Activated T-cell treated with anti-CD3 and anti-CD28 coated beads, Interleukin-2, amount 50 U/mL, for 72 hours (primary cell): ENCODE results near the gene RPS21. TPM values are rescaled to one million over a fixed set of nuclear protein-coding genes. Genes with fewer than 3 reads are reported as not detected.
"Not testable (repeated sequence)": the region's sequence is repeated elsewhere in the genome, so short reads cannot be mapped to it uniquely, and the experiment has no call there.

Source experiments
- ATAC-seq, 2 donors: fragments of 150-1000 bp; cut with Tn5 transposase; replicated peaks in 1 of 2; 2 replicates each; pipeline ENCODE4 v1.10.0; 2021; ENCODE audit warnings: moderate library complexity in 2 of 2, mild to moderate bottlenecking in 1 of 2
- DNase-seq, 2 donors: peaks; one replicate each; pipeline ENCODE4 v3.0.0; 2021 to 2022; ENCODE audit warnings: mixed read lengths in 1 of 2
- H3K27ac Mint-ChIP-seq: one replicate; pipeline ENCODE4 v1.8.0; 2022; ENCODE audit warnings: mild to moderate bottlenecking, moderate library complexity, mixed read lengths
- H3K27me3 Mint-ChIP-seq: one replicate; pipeline ENCODE4 v1.8.0; 2022; ENCODE audit warnings: low read depth, mixed read lengths
- H3K36me3 Mint-ChIP-seq, 2 donors: one replicate each; pipeline ENCODE4 v1.8.0; 2022; ENCODE audit warnings: mixed read lengths in 2 of 2, mild to moderate bottlenecking in 1 of 2; ENCODE audit not compliant: insufficient read depth in 2 of 2
- H3K4me1 Mint-ChIP-seq: one replicate; pipeline ENCODE4 v1.8.0; 2022; ENCODE audit warnings: low read depth, mixed read lengths
- H3K4me3 Mint-ChIP-seq, 2 donors: one replicate each; pipeline ENCODE4 v1.8.0; 2022; ENCODE audit warnings: mild to moderate bottlenecking in 2 of 2, mixed read lengths in 2 of 2, moderate library complexity in 2 of 2
- H3K9me3 Mint-ChIP-seq, 2 donors: one replicate each; pipeline ENCODE4 v1.8.0; 2022; ENCODE audit warnings: mixed read lengths in 2 of 2
- total RNA-seq, 2 donors: library from RNA; stranded (reverse); gene quantifications; one replicate each; pipeline ENCODE4 v1.2.3, GENCODE V29; 2022

Gene RPS21
- total RNA-seq, 2 donors from 2014 or later = 2,573 to 2,599 TPM

- Mint-ChIP-seq H3K36me3 (no peaks in the 10 kb centered on the region), H3K9me3 (no peaks in the 10 kb centered on the region), H3K4me3 (no peak overlapping the region), H3K27ac (no peak overlapping the region), H3K27me3 (peaks cover 7% of the 10 kb centered on the region), H3K4me1 (peaks cover 9% of the 10 kb centered on the region)
- no peak for DNase-seq
- ATAC-seq = no peak
Observed at GRCh38 chr20:62370807-62371587, 15.9 kb upstream of the RPS21 start.

- H3K36me3 Mint-ChIP-seq = no peaks in the 10 kb centered on the region
- peaks cover 7% of the 10 kb centered on the region for H3K27me3 Mint-ChIP-seq
- no peak overlapping the region for H3K27ac Mint-ChIP-seq
- DNase-seq = no peak
- no peak for ATAC-seq
- no peak overlapping the region for H3K4me3 Mint-ChIP-seq
- peaks cover 9% of the 10 kb centered on the region for H3K4me1 Mint-ChIP-seq
- no peaks in the 10 kb centered on the region for H3K9me3 Mint-ChIP-seq
Observed at GRCh38 chr20:62371588-62372041, 15.3 kb upstream of the RPS21 start.

- DNase-seq (no peak), ATAC-seq (no peak)
- H3K4me1 Mint-ChIP-seq = peaks cover 9% of the 10 kb centered on the region
- no peak overlapping the region for H3K27ac Mint-ChIP-seq
- H3K9me3 Mint-ChIP-seq = no peaks in the 10 kb centered on the region
- H3K4me3 Mint-ChIP-seq = no peak overlapping the region
- no peaks in the 10 kb centered on the region for H3K36me3 Mint-ChIP-seq
- H3K27me3 Mint-ChIP-seq = peaks cover 7% of the 10 kb centered on the region
Observed at GRCh38 chr20:62372042-62372993, 14.6 kb upstream of the RPS21 start.

- not testable (repeated sequence) for H3K4me1 Mint-ChIP-seq, H3K27me3 Mint-ChIP-seq, H3K4me3 Mint-ChIP-seq, ATAC-seq, H3K9me3 Mint-ChIP-seq, DNase-seq, H3K27ac Mint-ChIP-seq, H3K36me3 Mint-ChIP-seq
Observed at GRCh38 chr20:62373631-62374179, 13.2 kb upstream of the RPS21 start.

- Mint-ChIP-seq H3K27ac (no peak overlapping the region), H3K27me3 (peaks cover 1% of the 10 kb centered on the region), H3K36me3 (no peaks in the 10 kb centered on the region), H3K9me3 (no peaks in the 10 kb centered on the region), H3K4me3 (no peak overlapping the region), H3K4me1 (peaks cover 2% of the 10 kb centered on the region)
- ATAC-seq (no peak), DNase-seq (no peak)
Observed at GRCh38 chr20:62374331-62375152, 12.4 kb upstream of the RPS21 start.

- Mint-ChIP-seq H3K27ac (no peak overlapping the region), H3K4me3 (no peak overlapping the region), H3K27me3 (no peaks in the 10 kb centered on the region), H3K36me3 (no peaks in the 10 kb centered on the region), H3K4me1 (no peaks in the 10 kb centered on the region), H3K9me3 (no peaks in the 10 kb centered on the region)
- ATAC-seq = no peak
- no peak for DNase-seq
Observed at GRCh38 chr20:62376112-62377063, 10.5 kb upstream of the RPS21 start.

- peaks cover 4 to 5% of the 10 kb centered on the region in 2 donors for H3K36me3 Mint-ChIP-seq
Observed at GRCh38 chr20:62377064-62377461, 9.8 kb upstream of the RPS21 start.

GRCh38 chr20:62377615-62378178 is 9.2 kb upstream of the RPS21 start:
- Mint-ChIP-seq H3K36me3 (peaks cover 7 to 9% of the 10 kb centered on the region in 2 donors), H3K4me1 (no peaks in the 10 kb centered on the region), H3K9me3 (peaks cover 4 to 5% of the 10 kb centered on the region in 2 donors), H3K27me3 (no peaks in the 10 kb centered on the region), H3K27ac (no peak overlapping the region), H3K4me3 (no peak overlapping the region)
- ATAC-seq = no peak
- no peak for DNase-seq

More at GRCh38 chr20:62377064-62377461, 9.8 kb upstream of the RPS21 start:
- peaks cover 3 to 4% of the 10 kb centered on the region in 2 donors for H3K9me3 Mint-ChIP-seq
- H3K4me3 Mint-ChIP-seq = no peak overlapping the region
- H3K4me1 Mint-ChIP-seq = no peaks in the 10 kb centered on the region
- no peak overlapping the region for H3K27ac Mint-ChIP-seq
- DNase-seq = no peak
- ATAC-seq = no peak
- no peaks in the 10 kb centered on the region for H3K27me3 Mint-ChIP-seq

GRCh38 chr20:62378215-62378614 is 8.7 kb upstream of the RPS21 start:
- DNase-seq (no peak), ATAC-seq (no peak)
- no peaks in the 10 kb centered on the region for H3K27me3 Mint-ChIP-seq

GRCh38 chr20:62381202-62381797 is 5.6 kb upstream of the RPS21 start:
- H3K9me3 Mint-ChIP-seq = peaks cover 4 to 5% of the 10 kb centered on the region in 2 donors
- no peak overlapping the region for H3K27ac Mint-ChIP-seq
- H3K36me3 Mint-ChIP-seq = peaks cover 7 to 14% of the 10 kb centered on the region in 2 donors
- no peak for ATAC-seq
- H3K4me3 Mint-ChIP-seq = no peak overlapping the region
- no peaks in the 10 kb centered on the region for H3K27me3 Mint-ChIP-seq
- peaks cover 26% of the 10 kb centered on the region for H3K4me1 Mint-ChIP-seq
- no peak for DNase-seq

More at GRCh38 chr20:62378215-62378614, 8.7 kb upstream of the RPS21 start:
- Mint-ChIP-seq H3K4me1 (no peaks in the 10 kb centered on the region), H3K36me3 (peaks cover 7 to 10% of the 10 kb centered on the region in 2 donors), H3K9me3 (peaks cover 4 to 5% of the 10 kb centered on the region in 2 donors), H3K27ac (no peak overlapping the region), H3K4me3 (no peak overlapping the region)

- Mint-ChIP-seq H3K9me3 (peaks cover 4 to 5% of the 10 kb centered on the region in 2 donors), H3K4me3 (no peak overlapping the region), H3K27ac (no peak overlapping the region), H3K27me3 (no peaks in the 10 kb centered on the region), H3K36me3 (peaks cover 7 to 14% of the 10 kb centered on the region in 2 donors), H3K4me1 (peaks cover 26% of the 10 kb centered on the region)
- ATAC-seq (no peak), DNase-seq (no peak)
Observed at GRCh38 chr20:62381842-62382241, 5.1 kb upstream of the RPS21 start.
